ENCODE data around the gene ERVFRD-1. TPM values are rescaled to one million over a fixed set of nuclear protein-coding genes. Genes with fewer than 3 reads are reported as not detected.

ERVFRD-1 gene
- total RNA-seq, 2 donors from 2014 or later = not detected

GRCh38 chr6:11053307-11053706, 58.2 kb downstream of the ERVFRD-1 start:
- H3K4me1 ChIP-seq = no peaks in the 10 kb centered on the region
- TF ChIP-seq CTCF (IDR thresholded peaks at IDR 0.05) = no peak
- no peak for DNase-seq (ENCODE audit: low spot score)
- H3K4me3 ChIP-seq = no peak overlapping the region
- H3K27me3 ChIP-seq = no peaks in the 10 kb centered on the region
- no peaks in the 10 kb centered on the region for H3K36me3 ChIP-seq
- H3K9me3 ChIP-seq = no peaks in the 10 kb centered on the region
- no peak overlapping the region for H3K27ac ChIP-seq

Other genes with a start within 250 kb of the ERVFRD-1 start
- gene GCM2, start 229.7 kb downstream of the ERVFRD-1 start, total RNA-seq = not detected
- 1 to 10 TPM in 1 of 2 donors, under 1 TPM in 1; 0.20 to 1.1 TPM for gene SYCP2L, start 224.7 kb downstream of the ERVFRD-1 start, total RNA-seq
- gene ELOVL2, start 67.4 kb downstream of the ERVFRD-1 start, total RNA-seq = 1 to 10 TPM in 1 of 2 donors, under 1 TPM in 1; 0.86 to 1.6 TPM
- 10 to 100 TPM in 1 of 2 donors, 1 to 10 TPM in 1; 9.0 to 11.3 TPM for gene SMIM13, start 17.9 kb downstream of the ERVFRD-1 start, total RNA-seq
- gene NEDD9, start 120.9 kb upstream of the ERVFRD-1 start, total RNA-seq = 10 to 100 TPM; 47.3 to 56.2 TPM